ENCODE measurements around the gene TLE5. TPM values are rescaled to one million over a fixed set of nuclear protein-coding genes. Genes with fewer than 3 reads are reported as not detected.
"Not testable (repeated sequence)": the region's sequence is repeated elsewhere in the genome, so short reads cannot be mapped to it uniquely, and the experiment has no call there.

The TLE5 gene
- total RNA-seq, 1 donor from 2014 or later: 623 TPM

DNA sequence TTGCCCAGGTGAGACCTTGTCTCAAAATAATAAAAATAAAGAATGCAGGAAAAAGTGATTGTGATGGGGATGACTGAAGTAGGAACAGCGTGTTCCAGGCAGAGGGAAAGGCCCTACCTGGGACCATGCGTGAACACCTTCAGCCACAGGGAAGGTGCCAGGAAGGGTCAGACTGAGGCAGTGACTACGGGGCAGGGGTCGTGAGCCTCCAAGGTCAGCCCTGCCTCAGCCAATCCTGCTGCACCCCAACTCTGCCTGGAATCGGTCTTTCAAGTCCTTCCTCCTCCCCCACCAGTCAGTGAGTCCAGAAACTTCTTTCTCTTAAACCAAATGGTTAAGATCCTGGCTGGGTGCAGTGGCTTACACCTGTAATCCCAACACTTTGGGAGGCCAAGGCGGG, 17.1 kb downstream of the TLE5 start:
- no peak for DNase-seq (ENCODE audit: low spot score)

DNA sequence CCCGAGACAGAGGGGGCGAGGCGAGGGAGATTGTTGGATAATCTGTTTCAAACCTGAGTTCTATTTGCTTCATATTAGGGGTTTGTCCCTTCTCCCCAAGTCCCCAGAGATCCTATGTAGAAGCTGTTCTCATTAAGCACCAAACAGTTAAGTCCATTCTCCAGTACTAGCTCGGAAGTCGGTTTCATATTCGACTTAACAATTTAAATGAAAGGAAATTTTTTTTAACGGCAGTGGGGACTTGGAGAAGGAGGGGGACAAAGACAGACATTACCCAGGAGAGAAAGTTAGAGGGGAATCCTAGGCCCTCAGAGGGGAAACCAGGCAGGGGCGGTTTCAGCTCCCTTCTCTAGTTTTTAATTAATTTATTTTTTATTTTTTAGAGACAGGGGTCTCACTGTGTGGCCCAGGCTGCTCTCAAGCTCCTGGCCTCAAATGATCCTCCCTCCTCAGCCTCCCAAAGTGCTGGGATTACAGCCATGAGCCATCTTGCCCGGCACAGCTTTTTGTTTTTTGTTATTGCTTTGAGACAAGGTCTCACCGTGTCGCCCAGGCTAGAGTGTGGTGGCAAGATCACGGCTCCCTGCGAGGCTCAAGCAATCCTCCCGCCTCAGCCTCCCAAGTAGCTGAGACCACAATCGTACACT, 19.6 kb downstream of the TLE5 start:
- DNase-seq (ENCODE audit: low spot score): no peak

DNA sequence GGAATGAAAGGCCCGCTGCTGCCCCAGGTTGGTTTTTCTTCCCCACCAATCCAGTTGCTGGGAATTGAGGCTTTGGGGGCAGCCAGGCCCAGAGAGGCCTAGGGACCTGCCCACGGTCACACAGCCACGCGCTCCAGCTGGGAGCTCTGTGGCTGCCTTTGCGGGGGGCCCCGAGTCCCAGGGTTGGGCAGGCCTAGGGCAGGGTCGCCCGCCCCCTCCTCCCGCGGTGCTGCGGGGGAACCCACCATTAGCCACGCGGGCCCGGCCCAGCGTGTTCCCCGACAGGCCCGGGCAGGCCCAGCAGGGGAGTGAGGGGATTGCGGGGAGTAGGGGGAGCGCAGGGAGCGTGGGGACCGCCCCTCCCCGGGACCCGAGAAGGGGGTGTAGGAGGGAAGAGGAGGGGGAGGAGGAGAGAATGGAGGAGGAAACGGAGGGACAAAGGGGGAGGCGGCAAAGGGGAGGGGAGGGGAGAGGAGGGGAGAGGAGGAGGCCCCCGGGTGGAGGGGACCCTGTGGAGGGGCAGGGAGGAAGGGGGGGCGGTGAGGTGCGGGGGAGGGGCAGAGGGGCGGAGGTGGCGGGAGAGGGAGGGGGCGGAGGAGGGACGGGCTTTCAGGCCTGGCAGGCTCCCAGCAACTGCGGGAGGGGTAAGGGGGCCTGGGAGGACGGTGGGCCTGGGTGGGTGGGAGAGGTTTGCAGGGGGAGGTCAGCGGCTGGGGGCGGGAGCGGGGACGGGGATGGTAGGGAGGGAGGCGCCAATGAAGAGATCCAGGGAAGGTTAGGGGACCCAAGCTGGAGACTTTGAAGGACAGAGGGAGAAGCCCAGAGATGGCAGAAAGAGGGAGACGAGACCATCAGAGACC, 20.3 kb downstream of the TLE5 start:
- DNase-seq (ENCODE audit: low spot score): no peak

DNA sequence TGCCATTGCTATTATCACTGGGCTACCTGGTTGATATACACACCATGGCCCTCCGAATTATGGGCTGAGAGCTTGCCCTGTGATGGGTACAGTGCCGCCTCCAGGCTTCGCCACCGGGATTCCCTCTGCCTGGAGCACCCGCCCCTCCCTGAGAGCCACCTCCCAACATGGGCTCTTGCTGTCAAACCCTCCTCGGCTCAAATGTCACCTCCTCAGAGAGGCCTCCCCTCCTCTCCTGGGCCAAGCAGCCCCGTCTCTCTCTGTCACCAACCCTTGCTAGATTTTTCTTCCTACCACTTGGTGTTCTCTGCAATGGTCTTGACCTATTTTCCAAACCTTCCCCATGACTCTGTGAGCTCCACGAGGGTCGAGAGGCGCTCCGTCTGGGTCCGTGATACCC, 21.0 kb downstream of the TLE5 start:
- DNase-seq (ENCODE audit: low spot score): no peak

DNA sequence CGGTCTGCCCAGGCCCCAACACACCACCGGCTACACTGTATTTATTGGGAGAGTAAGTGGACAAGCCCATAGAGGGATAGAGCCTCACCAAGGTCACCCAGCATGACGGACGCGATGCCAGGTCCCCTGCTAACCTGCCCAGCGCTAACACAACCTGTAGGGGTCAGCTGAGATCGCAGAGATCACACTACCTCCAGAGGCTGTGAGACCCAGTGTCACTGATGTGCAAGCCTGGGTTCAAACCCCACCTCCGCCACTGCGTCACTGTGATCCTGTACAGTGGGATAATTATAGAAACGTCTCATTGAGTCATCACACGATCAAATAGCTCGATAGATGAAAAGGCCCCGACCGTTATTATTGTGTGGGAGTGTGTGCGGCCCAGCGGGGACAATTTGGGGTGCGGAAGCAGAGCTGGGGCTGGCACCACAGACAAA, 22.6 kb downstream of the TLE5 start:
- DNase-seq (ENCODE audit: low spot score): no peak

DNA sequence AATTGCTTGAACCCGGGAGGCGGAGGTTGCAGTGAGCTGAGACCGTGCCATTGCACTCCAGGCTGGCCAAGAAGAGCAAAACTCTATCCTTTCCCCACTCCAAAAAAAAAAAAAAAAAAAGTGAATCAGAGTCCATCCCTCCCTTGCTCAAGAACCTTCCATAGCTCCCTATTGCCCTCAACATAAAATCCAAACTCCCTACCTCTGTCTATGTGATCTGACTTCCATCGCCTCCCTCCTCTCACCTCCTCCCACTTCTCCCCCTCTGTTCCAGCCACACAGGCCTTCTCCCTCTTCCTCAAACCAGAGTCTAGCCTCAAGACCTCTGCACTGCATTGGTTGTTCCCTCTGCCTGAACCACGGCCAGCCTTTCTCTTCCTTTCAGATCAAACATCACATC, 23.2 kb downstream of the TLE5 start:
- no peak for DNase-seq (ENCODE audit: low spot score)

DNA sequence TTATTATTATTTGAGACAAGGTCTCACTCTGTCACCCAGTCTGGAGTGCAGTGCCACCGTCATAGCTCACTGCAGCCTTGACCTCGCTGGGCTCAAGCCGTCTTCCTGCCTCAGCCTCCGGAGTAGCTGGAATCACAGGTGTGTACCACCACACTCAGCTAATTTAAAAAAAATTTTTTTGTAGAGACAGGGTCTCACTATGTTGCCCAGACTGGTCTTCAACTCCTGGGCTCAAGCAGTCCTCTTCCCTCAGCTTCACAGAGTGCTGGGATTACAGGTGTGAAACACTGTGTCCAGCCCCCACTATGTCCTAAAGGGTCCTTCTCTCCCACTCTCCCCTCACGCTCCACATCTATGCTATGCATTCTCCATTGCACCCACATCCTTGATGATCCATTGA, 24.1 kb downstream of the TLE5 start:
- DNase-seq (ENCODE audit: low spot score): no peak

DNA sequence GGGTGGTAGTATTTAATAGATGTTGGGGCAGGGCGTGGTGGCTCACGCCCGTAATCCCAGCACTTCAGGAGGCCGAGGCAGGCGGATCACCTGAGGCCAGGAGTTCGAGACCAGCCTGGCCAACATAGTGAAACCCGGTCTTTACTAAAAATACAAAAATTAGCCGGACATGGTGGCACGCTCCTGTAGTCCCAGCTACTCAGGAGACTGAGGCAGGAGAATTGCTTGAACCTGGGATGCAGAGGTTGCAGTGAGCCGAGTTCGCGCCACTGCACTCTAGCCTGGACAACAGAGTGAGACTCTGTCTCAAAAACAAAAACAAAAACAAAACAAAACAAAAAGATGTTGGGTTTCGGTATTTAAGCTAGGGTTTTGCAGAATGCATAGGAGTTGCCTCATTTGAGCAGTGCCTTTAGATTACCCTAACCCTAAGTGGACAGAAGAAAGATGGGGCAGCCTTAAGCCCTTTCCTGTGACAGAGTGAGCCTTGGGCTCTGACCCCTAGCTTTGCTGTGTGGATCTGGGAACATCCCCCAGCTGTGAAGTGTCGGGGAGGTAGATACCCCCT, 25.2 kb downstream of the TLE5 start:
- DNase-seq (ENCODE audit: low spot score): not testable (repeated sequence)

DNA sequence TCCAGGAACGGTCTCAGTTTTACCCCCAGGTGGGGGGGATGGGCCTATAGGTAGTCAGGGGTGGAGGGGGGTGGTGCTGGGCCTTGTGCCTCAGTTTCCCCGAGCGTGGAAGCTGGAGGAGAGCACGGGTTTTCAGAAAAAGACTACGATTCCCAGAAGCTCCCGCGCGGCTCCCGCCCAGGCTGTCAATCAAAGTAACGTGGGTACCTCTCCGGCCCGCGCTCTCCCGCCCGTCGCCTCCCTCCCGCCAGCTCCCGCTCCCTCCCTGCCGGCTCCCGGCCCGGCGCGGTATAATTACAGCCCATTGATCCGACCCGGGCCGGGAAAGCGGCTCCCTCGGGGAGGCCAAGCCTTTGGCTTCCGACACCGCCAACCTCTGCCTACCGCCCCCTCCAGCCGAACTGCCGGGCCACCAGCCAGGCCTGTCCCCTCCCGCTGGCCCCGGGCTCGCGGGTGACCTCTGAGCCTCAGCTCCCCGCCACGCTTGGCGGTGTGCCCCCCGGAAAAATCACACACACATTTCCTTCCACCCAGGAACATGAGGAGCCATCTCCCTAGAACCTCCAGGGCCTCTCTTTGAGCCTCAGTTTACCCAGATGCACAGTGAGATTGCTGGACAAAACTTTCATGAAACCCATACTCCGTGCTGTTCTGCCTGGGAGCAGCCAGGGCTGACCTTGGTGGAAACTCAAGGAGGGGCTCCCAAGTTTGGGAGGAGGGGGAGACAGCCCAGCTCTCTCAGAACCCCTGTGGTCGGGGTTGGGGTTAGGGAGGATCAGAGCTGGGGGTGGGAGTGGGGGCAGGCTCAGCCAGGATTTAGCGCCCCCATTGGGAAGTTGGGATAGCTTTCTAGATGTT, 25.9 kb downstream of the TLE5 start:
- DNase-seq (ENCODE audit: low spot score): peak; percentile 95

DNA sequence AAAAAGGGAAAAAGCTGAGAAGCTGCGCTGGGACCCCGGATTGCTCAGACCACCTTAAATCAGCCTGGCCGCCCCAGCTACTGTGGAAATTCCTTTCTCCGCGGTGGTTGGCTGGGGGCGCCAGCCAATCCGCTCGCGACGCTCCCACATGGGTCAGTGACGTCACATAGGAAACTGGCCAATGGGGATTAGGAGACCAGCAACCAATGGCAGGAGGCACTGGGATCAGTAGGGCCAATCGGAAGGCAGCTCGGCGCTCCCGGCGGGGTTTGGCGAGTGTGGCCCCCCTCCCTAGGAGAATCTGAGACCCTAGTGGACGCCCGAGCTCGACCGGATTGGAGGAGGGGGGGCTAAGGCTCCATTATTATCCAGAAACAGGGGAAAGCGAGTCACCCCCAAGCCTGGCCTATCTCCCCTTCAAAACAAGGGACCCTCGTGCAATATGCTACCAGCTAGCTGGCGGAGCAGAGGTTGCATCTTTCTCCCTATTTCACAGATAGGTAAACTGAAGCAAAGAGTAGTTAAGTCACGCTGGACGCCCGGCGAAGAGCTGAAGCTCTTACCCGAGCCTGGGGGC, 26.7 kb downstream of the TLE5 start:
- DNase-seq (ENCODE audit: low spot score): peak; percentile 99

DNA sequence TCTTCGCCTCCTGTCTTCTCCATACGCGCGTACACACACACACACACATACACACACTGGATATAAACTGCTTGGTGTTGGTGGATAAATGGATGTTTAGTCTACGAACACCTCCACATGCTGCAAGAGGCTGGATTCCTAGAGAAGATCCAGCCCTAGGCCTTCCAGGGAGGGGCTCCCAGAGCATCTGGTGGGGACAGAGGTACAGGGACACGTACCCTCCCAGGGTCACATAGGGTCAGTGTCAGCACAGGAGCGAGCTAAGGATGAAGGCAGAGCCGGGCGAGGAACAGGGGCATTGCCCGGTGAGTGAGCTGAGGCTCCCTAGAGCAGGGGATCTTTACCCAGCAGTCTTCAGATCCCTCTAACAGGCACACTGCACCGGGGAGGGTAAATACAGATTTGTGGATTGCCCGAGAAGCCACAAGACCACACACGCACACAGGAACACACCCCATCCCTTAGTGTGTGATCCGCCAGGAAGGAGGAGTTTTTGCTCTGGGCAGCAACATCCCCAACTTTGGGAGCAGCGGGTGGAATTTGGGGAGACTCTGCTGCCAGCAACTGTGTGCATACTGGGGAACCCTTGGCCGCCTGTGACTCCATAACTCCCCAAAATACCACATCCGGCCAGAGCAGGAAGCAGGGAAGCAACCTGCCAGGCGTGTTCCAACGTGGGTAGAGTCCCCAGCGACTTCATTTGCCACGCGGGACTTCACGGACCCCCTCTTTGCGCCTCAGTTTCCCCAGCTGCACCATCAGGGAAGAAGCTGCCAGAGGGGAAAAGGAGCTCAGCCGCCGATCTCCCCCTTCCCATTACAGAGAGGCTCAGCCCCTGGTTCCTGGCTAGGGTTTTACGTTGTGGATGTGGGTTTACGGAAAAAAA, 27.4 kb downstream of the TLE5 start:
- peak; percentile 76 for DNase-seq (ENCODE audit: low spot score)

DNA sequence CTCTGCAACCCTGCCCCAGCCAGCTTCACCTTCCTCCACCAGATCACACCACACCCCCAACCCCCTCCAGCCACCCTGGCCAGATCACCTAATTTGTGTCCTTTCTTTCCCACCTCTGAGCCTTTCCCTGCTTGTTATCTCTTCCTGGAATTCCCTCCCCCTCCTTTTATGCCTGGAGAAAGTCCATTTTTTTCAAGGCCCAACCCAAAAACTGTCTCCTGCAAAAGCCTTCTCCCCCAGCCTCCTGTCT, 28.0 kb downstream of the TLE5 start:
- DNase-seq (ENCODE audit: low spot score): no peak

DNA sequence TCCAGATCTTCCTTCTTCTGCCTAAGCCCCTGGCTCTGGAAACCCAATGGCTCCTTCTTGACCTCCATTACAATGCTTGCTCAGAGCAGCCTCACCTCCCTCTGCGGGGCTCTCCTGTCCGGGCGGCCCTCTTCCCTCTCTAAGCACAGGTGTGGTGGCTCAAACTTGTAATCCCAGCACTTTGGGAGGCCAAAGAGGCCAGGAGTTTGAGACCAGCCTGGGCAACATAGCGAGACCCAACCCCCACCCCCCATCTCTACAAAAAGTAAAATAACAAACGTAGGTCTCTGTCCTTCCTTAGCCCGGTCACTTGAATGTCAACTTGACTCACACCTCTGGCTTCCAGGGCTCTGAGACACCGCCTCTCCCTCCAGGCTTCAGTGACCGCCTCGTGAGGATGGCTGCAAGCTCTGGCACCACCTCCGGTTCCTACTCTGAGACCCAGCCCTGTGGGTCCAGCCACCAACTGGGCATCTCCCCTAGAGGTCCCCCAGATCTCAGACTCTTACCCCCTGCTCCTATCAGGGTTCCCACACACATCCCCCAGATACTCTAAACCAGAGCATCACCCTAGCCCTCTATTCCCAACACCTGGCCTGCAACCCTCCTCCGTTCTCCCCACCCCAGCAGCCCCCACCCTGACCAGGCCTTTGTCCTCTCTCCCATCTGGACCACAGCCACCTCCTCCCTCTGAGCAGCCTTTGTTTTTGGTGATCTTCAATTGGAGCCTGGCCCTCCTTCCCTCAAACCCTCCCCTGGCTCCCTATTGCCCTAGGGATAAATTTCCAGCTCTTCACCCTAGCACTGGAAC, 28.5 kb downstream of the TLE5 start:
- DNase-seq (ENCODE audit: low spot score): no peak

DNA sequence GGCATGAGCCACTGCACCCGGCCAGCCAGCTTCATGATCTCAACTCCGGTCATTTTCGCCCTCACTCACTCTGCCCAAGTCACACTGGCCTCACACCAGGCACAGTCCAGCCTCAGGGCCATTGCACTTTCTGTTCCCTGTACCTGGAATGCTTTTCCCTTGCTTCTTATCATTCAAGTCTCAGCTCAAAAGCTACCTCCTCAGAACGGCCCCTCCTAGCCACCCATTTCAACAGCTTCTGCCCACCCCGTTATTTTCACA, 30.8 kb downstream of the TLE5 start:
- DNase-seq (ENCODE audit: low spot score): no peak

DNA sequence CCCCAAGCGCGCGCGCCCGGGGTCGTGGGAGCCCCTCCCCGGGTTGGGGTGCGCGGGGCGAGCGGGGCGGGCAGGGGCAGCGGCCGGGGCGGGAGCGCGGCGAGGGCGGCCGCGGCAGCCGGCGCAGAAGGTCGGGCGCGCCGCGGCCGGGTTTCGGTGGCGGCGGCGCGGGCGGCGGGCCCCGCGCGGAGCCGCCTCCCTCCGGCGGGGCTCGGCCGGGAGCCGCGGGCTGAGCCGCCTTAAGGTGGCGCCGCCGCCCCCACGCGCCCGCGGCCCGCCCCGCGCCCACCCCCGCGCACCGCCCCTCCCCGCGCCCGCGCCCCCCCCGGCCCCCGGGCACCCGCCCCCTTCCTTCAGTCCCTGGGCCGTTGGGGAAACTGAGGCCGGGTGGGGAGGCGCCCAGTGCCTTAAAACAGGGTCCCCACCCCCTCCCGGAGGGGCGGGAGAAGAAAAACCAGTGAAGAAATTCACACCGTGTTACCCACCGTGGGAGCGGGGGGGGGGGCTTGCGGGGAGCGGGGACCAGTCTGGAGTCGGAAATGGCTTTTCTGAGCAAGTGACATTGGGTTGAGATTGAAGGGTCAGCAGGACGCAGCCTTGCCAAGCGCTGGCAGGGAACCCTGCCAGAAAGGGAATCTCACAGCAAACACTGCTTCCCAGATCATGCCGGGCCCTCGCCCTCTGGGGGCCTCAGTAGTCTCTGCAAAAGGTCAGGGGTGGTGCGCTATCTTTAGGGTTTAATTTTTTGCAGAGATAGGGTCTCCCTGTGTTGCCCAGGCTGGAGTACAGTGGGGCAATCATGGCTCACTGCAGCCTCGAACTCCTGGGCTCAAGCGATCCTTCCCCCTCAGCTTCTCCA, 33.0 kb downstream of the TLE5 start, which contains the start of gene TLE2:
TSS of gene TLE2 (minus strand) at position 216 of the 859 bp plus-strand sequence. CDS start 376 bp downstream, outside the sequence.
- DNase-seq (ENCODE audit: low spot score): no peak

DNA sequence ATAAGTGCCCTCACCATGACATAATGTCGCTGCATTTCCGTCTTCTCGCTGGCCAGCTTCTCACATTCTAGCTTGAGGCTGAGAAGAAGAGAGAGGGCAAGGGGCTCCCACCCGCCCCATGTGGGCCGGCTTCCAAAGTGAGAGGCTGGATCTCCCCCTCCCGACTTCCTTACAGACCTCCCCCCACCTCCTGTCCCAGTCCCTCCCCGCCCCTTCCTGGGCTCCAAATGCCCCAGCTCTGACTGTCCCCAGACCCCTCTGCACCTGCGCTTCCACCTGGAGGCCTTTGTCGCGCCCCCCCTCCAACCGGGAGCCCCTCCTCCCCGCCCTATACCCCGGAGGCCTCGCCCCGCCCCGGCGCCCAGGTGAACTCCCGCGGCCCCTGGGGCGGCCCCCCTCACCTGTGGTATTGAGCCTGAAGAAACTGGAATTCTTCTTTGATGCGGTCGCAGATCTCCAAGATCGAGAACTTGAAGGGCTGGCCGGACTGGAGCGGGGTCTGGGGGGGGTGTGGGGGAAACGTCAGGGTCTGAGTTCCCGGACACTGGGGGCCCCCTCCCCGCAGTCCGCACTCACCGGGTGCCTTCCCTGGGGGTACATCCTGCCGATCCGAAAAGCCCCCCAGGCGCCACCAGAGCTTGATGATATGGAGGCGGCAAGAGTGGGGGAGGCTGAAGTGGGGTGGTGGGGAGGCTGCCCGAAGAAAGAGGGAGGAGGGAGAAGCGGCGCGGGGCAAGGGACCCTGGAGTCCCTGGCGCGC, 33.8 kb downstream of the TLE5 start:
- DNase-seq (ENCODE audit: low spot score): peak; percentile 66

DNA sequence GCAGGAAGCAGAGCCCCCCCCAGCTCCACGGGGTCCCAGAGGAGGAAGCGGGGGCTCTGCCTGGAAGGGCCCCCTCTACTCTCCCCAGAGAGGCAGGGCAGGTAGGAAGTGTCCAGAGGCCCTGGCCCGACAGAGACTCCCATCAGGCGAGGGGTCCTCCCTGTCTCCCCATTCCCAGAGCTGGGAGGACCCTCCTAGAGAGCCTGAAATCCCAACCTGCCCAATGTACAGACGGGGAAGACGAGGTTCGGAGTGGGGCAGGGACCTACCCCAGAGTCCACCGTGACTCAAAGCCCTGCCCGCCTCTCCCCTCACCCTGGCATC, 34.4 kb downstream of the TLE5 start:
- no peak for DNase-seq (ENCODE audit: low spot score)

DNA sequence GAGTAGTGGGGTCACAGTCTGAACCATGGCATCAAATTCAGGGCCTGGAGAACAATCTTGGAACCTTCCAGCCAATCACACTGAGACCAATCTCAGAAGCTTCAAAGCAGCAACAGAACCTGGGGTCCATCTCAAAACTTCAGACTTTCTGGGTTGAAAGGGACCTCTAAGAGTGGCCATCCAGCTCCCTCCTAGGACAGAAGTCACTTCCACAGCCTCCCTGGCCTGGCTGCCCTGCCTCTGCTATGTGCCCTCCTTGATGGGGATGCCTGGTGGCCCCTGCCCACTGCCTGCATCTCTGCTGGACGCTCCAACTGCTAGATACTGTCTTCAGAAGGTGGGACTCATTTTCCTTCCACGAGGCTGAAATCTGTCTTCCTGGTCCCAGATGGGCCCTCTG, 35.0 kb downstream of the TLE5 start:
- no peak for DNase-seq (ENCODE audit: low spot score)

DNA sequence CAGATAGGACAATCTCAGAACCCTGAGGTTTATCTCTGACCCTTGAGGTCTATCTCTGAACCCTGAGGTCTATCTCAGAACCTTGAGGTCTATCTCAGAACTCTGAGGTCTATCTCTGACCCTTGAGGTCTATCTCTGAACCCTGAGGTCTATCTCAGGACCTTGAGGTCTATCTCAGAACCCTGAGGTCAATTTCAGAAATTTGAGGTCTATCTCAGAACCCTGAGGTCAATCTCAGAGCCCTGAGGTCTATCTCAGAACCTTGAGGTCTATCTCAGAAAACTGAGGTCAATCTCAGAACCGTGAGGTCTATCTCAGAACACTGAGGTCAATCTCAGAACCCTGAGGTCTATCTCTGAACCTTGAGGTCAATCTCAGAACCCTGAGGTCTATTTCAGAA, 35.5 kb downstream of the TLE5 start:
- DNase-seq (ENCODE audit: low spot score): no peak

Measured in ureter (tissue), 1 donor.